HG03280 (cell line): Measurements from ENCODE around the gene TBL1X.
A peak's percentile ranks its signal among the peaks of the same experiment; 100 is the strongest.

ENCODE experiments used
- ATAC-seq: cut with Tn5 transposase; IDR thresholded peaks from one replicate; pipeline ENCODE4 v1.9.1; 2021; ENCODE audit warnings: mild to moderate bottlenecking, moderate library complexity; ENCODE audit not compliant: unreplicated experiment

The TBL1X gene

DNA sequence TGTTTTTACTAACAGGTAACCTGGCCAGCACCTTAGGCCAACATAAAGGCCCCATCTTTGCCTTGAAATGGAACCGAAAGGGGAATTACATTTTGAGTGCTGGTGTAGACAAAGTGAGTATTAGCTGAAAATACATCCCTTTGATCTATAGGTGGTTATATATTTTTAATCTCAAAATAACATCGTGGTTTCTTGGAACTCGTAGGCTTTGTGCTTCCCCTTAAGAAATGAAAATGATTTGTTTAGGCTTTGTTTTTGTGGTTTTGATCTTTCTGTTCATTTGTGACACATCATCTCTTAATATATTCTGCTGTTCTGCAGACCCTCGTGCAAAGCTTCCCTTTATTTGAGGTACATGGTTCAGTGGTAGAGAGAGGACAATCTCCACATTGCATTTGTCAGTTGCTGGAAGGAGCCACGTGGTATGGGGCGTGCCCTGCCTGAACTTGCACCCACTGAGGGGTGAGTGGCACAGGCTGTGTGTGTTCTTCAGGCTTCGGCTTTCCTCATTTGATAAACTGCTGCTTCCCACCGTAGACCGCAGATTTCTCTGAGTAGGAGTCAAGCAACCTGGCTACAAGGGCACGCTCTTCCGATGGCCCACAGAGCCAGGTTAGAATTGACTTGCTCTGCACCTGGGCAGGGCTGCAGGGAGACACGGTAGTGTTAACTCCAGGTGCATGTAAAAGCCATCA, 228.6 kb downstream of the TBL1X start:
- no peak for ATAC-seq

DNA sequence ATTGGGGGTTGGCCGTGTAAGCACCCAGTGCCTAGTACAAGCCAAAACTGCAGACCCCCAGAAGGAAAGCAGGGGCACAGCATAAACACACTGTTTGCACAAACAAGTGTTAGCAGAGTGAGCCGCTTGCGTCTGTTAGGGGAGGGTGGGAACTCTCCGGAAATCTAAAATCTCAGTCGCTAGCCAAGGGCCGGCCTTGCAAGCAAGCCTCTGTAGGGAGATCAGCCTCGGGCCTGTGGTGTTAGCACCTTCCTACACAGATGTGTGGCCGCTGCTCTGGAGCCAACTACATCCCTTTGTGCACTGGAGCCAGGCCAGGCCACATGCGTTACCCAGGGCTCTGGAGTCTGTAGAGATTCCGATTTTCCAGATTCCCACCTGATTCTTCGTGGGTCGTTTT, 233.7 kb downstream of the TBL1X start:
- no peak for ATAC-seq

DNA sequence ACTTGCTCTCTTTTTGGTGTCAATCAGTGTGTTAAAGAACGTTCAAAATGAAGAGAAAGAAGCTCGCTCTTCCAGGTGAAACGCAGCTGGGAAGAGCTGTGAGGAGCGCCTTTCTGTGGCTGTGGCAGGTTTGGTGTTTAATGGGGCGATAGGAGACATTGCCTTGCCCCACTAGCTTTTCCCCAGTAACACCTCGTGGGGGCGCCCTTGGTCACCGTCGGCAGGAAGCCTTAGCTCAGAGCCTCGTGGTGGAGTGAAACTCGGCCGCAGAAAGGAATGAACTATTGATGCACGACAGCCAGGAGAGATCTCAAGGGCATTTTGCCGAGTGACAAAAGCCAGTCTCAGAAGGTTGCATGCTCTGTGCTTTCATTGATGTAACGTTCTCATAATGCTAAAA, 235.7 kb downstream of the TBL1X start:
- no peak for ATAC-seq

DNA sequence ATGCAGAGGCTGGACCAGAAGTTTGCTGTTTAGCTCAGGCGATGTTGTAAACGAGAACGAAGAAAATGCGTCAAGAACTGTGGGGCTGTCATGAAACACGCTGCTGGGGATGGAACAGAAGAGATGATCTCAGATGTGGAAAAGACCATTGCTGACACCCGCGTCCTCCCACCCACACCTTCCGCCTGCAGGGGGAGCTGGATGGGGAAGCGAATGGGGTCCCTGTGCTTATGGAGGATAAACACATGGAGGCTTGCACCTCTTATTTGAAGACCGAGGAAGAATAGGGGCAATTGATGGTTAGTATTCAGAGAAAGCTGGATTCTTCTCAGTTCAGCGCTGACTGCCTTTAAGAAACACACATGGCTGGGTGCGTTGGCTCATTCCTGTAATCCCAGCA, 236.9 kb downstream of the TBL1X start:
- no peak for ATAC-seq

DNA sequence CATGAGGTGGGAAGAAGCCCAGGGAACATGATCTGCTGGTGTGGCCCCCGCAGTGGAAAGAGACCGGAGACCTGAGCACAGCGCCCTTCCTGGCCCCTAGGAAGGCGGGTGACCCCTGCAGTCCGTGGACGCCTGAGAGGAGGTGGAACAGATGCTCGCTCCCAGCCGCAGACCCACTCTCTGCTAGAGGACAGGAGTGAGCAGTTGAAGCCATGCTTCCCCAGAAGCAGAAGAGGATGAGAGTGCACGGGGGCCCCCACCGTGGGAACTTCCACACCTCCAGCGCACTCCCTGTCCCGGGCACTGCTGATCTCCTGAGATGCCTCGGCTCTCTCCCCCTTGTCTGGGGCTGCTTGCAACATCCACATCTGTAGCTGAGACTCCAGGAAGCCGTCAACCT, 238.5 kb downstream of the TBL1X start:
- ATAC-seq: no peak

DNA sequence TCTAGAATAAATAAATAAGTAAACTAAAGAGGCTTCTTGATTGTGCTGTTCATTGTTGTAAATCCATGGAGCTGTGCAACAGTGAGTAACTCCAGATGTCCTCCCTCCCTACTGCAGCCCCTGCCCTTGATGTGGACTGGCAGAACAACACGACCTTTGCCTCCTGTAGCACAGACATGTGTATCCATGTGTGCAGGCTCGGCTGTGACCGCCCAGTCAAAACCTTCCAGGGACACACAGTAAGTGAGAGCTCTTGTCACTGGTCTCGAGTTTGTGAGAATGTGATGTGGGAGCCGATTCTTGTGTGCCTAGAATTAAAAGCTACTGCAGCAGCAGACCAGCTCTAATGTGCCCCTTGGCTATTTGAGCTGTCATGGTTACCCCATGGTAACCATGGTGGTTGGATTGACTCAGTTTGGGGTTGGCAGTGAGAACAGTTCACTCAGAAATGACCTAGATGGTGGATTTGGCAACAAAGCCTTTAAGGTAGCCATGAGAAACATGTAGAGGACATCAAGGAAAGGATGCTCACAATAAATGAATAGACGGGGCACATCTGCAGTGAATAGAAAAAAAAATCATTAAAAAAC, 240.1 kb downstream of the TBL1X start:
- ATAC-seq: no peak

DNA sequence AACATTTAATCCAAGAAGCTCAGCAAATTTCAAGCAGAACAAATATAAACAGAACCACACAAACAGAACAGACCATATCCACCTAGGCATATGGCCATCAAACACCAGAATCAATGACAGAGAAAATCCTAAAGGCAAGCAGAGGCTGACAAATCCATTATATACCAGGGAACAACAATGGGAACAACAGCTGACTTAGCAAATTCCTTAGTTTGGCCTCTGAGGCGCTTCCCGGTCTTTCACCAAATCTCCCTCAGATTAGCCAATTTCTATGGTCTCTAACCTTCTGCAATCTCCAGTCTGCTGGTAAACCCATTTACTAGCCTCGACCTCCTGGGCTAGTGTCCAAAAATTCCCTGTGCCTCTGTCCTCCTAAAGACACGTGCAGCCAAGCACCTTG, 241.6 kb downstream of the TBL1X start:
- no peak for ATAC-seq

DNA sequence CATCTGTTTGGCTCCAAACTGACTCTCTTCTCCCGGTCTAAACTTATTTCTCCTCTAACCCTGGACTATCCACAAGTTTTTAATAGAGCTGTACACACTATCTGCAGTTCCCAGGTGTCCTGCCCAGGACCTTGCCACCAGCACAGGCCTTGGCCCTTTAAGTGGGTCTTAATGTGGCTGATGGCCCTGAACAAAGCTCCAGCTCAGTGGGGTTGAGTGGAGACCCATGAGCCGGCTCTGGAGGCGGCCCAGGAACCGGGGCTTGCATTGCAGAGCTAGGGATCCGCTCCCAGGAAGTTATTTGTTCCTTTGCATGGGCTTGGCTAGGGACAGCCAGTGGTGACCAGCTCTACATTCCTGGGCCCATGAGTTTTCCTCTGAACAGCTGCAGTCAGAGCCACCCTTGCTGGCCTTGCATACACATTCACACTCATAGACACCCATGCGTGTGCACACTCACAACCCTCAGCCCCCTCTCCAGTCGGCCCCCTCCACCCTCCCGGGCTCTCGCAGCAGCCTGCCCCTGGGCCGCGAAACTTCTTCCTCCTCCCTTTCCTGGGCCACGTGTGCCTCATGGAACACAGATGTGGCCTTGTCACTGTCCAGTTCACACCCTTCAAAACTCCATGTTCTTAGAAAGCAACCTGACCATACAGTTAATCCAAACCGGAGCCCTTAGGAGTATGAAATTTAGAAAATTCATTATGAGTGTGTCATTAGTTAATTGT, 242.6 kb downstream of the TBL1X start:
- ATAC-seq: no peak

DNA sequence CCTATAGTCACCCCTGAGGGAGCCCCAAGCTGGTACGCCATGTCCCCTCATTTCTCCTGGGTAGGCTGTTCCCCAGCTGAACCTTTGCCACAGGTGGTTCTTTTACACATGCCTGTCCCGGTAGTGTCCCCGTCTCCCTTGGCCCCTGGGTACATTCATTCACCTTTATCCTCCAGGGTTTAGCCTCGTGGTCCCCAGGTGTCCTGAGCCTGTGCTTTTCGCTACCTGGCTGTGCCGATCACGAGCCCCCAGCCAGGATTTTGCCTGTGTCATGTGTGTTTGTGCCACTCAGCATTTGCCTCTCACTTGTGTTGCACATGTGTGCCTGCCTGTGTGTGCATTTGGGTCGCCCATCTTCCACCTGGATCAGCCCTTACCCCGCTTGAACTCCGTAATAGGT, 243.2 kb downstream of the TBL1X start:
- no peak for ATAC-seq

DNA sequence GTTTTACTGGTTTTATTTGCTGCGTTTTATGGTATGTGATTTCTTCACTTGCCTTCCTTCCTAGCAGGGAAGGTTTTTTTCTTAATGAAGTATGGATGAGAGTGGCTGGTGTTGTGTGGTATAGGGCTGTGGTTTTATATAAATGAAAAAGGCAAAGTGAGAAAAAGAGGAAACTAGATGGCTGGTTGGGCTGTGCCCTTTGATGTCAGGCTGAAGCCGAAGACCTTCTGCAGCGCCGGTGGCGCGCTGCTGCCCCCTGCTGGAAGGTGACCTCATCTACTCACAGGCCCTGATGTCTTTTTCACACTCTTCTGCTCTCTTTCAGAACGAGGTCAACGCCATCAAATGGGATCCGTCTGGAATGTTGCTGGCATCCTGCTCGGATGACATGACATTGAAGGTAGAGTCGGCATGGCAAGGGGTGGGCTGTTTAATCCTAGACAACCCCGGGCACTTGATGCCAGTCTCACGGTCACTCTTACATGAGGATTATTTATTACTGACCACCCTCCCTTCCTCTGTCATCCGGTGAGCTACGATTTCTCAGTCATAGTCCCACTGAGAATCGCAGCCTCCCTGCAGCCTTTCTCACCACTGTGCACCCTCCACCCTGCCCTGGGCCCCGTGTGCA, 244.2 kb downstream of the TBL1X start:
- ATAC-seq: peak; percentile 83

DNA sequence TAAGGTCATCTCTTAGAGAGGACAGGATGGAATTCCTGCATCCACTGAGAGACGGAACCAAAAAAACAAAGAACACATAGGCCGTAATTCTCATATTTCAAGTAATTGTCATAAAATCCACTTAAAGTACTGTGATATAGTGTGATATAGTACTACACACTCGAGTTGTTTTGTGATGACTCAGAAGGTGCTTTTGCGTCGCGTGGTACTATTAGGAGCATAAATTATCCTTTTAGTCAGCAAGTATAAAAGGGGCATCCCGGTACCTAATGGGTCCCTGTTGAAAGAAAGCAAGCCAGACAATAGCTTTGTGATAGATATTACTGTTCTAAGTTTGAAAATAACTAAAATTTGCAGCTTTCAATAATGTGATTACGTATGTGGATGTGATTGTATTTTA, 245.5 kb downstream of the TBL1X start:
- no peak for ATAC-seq

DNA sequence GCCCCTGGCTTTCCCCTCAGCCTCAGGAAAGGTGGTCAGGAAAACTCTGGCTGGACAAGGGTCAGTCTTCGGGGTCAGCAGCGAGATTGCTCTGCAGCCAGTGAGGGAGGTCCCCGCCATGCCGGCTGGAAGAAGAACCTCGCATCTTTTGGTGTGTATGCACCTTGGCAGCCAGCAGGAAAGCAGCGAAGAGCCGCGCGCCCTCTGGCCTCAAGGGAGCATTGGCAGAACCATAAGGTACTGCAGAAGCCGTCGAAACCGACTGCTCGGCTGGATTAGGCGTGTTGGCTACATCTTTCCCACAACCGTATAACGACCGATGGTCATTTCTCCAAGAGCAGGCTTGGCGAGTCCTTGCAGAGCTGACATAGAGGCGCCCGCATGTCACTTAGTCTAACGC, 252.5 kb downstream of the TBL1X start:
- ATAC-seq: no peak

DNA sequence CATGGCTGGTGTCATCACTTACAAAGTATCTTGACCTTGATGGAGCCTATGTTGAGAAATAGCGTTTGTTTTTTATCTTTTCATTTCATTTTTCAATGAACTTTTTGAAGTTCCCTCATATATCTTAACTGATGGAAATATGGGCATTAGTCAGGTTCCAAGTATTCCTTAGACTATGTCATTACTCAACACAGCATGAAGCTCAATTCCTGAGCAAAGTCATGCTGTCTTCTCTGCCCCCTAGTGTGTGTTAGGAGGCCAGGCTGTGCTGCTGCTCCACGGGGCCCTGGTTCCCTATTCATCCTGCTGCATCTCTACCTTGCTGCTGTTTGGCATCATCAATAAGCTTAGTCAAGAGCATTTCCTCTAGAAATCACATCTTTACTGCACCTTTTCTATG, 259.9 kb downstream of the TBL1X start:
- no peak for ATAC-seq

DNA sequence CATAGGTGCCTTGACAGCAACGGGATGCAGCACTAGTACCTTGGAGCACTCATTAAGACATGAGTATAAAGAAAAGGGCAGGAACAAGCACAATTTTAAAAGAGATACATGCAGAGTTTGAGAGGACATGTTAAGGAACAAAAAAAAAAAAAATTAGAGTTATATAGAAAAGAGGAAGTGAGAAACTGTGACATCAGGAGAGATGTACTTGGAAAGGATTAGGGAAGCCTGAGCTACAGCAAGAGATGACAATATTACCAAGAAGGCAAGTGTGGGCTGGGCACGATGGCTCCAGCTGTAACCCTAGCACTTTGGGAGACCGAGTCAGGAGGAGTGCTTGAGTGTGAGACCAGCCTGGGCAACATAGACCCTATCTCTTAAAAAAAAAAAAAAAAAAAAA, 263.4 kb downstream of the TBL1X start:
- ATAC-seq: no peak

DNA sequence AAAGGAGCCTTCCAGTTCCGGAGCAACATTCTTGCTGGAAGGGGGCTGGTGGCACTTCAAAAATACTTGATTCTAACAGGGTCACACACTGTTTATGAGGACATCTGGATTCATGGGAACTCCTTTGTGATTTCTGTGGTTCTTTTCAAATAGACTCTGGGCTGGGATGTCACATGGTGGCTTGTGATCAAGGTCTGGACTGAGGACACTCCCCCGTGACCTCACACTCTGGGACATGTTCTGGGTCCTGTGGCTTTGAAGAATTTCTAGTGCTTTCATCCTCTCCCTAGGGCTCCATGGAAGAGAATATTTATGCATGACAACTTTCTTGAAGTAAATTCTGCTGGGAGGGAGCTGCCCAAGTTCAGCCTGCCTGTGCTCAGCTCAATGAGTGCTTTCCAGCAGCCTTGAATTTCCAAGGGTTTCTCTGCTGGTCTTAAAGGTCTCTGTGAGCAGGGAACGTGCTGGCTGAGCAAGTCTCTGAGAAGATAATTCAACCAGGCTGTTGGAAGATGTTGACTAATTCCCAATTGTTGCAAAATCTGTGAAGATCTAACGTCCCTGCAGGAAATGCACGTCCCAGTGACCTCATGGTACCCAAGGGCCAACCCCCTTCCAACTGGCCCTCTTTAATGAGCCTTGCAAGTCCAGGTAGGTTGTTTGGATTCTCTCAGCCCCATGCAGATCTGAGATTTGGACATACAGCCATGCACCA, 264.5 kb downstream of the TBL1X start:
- ATAC-seq: no peak

DNA sequence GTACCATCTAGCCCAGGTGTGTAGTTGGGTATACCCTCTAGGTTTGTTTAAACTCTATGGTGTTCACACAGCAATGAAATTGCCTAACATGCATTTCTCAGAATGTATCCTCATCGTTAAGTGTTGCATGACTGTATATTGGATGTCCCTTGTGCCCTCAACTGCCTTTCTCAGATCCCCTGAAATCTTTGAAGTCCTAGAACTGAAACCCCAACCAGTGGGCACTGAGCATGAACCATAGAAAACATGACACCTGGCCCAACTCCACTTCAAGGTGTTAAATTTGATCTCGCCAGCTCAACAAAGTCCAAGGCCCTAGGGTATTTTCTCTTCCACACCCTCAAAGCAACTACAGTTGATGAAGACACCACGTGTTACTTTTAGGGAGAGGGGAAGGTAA, 265.2 kb downstream of the TBL1X start:
- no peak for ATAC-seq

DNA sequence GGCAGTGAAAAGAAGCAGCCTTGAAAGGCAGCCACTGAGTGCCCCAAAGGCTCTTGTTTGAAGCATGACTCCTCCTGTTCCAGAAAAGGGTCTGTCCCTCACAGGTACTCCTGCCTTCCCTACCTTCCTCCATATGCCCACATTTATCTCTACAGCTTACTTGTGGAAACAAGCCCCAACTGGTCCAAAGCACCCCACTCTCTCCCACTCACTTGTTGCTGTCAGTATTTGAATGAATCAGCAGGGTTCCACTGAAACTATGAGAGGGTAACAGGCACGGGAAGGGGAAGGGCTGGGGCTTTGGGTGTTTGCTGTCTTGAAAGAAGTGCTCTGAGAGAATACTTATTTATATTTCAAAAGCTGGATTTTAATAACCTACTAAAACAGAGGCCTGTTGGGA, 265.9 kb downstream of the TBL1X start:
- no peak for ATAC-seq

DNA sequence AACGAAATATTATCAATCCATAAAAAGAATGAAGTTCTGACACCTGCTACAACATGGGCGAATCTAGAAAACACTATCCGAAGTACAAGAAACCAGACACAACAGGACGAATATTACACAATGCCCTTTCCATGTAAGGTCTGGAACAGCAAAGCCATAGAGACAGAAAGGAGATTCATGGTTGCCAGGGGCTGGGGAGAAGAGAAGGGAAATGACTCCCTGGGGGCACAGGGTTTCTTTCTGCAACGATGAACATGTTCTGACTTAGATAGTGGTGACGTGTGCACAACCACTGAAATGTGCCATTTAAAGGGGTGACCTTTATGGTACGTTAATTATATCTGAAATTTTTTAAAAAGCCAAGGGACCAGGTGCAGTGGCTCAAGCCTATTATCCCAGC, 272.5 kb downstream of the TBL1X start:
- ATAC-seq: no peak

DNA sequence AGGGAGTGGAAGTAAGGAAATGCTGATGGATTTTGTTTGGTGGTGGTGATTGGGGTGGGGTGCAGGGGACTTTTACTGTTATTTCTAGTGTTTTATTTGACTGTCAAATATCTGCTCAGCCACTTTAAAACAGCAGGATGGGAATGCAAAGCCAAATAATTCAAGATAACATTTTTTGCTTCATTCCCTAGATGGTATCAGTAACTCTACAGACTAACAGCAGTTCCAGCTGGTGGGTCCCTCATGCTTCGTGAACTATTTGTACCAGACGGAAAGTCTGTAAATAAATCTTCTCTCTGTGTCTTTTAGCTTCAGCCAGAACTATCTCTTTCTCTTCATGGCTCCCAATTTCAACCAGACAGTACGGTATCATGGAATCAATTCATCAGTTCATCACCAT, 273.3 kb downstream of the TBL1X start:
- no peak for ATAC-seq

DNA sequence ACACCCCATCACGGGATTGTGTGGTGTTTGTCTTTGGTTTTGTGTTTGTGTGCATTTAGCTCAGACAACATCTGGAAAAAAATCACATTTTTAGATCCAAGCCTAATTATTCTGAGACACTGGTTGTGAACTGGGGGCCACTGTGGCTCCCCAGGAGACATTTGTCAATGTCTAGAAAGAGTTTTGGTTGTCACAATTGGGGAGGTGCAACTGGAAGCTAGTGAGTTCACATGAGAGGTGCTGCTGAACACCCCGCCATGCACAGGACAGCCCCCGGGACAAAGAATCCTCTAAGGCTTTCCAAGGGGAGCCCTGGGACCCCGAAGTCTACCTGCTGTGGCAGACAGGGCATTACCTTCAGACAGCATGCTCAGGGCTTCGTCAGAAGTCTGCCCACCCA, 274.3 kb downstream of the TBL1X start:
- no peak for ATAC-seq

DNA sequence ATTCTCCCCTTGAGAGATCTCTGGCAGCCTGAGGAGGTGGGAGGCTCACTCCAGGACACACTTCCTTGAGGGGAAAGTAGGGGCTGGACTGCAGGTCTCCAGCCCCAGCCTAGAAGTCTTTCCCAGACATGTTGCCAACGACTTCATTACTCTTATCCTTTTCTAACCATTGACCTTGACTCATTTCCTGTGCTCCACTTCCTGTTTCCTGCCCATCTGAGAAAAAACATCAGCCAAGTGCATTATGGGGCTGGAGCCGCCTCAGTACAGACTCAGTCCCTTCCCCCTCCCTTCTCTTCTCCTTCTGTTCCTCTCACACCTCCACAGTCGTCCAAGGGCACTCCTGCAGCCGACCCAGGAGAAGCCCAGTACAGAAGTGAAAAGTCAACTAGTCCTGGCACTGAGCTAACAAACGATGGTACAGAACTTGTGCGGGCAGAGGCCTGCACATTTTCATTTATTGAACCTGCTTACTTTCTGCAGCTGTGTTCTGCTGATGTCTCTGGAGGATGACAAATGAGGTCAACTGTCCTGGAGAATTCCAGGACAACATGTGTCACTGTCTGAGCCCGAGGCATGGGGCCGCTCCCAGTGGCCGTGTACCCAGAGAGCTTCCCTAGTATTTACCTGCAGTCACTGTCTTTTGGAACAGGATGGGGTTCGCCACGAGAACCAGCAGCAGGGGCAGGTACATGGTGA, 280.7 kb downstream of the TBL1X start:
- ATAC-seq: no peak
